ENCODE measurements around the gene HABP2.

DNA sequence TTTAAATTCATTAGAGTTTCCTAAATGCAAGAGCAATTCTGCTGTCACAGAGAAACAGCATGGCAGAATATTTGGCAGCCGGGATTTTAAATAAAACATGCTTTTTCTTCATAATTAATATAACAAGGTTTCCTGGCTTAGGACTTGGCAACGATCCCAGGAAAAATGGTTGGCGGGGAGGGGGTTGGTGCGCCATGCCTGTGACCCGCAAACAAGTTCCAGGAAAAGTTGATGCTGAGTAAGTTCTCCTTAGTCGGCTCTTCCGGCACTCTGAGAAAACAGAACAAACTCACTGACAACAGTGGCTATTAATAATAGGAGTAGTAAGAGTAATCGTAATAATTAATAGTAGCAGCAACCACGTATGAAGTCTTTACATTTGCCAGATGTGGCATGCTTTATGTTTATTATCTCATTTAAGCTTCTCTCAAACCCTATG lies 4.6 kb downstream of the HABP2 start:
- TF ChIP-seq, protein P1, sequence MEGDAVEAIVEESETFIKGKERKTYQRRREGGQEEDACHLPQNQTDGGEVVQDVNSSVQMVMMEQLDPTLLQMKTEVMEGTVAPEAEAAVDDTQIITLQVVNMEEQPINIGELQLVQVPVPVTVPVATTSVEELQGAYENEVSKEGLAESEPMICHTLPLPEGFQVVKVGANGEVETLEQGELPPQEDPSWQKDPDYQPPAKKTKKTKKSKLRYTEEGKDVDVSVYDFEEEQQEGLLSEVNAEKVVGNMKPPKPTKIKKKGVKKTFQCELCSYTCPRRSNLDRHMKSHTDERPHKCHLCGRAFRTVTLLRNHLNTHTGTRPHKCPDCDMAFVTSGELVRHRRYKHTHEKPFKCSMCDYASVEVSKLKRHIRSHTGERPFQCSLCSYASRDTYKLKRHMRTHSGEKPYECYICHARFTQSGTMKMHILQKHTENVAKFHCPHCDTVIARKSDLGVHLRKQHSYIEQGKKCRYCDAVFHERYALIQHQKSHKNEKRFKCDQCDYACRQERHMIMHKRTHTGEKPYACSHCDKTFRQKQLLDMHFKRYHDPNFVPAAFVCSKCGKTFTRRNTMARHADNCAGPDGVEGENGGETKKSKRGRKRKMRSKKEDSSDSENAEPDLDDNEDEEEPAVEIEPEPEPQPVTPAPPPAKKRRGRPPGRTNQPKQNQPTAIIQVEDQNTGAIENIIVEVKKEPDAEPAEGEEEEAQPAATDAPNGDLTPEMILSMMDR (IDR thresholded peaks at IDR 0.05): no peak
- no peak for TF ChIP-seq EP300 (IDR thresholded peaks at IDR 0.05)
- TF ChIP-seq POLR2AphosphoS5 (IDR thresholded peaks at IDR 0.05): peak in 2 of 3 donors; percentile 10 to 37

Data from stomach (tissue), 4 donors.